ENCODE data around the gene CANX. TPM values are rescaled to one million over a fixed set of nuclear protein-coding genes. Genes with fewer than 3 reads are reported as not detected.

The CANX gene
- polyA plus RNA-seq, 1 experiment: 817 TPM

DNA sequence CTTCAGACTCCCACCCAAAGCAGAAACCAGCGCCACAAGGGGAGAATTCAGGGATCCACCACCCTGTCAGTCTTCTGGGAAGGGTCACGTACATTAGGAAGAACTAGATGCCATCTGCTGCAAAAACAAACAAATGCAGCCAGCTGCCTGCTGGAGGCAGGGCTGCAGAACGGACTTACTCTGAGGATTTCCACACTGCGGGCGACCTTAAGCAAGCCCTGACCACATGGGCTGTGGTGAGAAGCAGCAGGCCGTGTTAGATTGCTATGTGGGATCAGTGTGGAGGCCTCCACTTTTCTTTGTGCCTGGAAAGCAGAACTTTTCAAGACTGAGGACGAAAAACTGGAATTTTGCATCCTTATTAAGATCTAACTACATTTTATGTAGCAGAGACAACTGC, 81.6 kb downstream of the CANX start:
- no peak for DNase-seq (ENCODE audit: low read depth, low spot score)
- no peak overlapping the region for H3K4me3 ChIP-seq (ENCODE audit: low read depth, low read length)
- H3K27me3 ChIP-seq (ENCODE audit: control insufficient read depth, insufficient read depth, low read length): no peaks in the 10 kb centered on the region
- TF ChIP-seq, protein P1, sequence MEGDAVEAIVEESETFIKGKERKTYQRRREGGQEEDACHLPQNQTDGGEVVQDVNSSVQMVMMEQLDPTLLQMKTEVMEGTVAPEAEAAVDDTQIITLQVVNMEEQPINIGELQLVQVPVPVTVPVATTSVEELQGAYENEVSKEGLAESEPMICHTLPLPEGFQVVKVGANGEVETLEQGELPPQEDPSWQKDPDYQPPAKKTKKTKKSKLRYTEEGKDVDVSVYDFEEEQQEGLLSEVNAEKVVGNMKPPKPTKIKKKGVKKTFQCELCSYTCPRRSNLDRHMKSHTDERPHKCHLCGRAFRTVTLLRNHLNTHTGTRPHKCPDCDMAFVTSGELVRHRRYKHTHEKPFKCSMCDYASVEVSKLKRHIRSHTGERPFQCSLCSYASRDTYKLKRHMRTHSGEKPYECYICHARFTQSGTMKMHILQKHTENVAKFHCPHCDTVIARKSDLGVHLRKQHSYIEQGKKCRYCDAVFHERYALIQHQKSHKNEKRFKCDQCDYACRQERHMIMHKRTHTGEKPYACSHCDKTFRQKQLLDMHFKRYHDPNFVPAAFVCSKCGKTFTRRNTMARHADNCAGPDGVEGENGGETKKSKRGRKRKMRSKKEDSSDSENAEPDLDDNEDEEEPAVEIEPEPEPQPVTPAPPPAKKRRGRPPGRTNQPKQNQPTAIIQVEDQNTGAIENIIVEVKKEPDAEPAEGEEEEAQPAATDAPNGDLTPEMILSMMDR (IDR thresholded peaks at IDR 0.05; ENCODE audit: low read depth, low read length): no peak
- POLR2A ChIA-PET: interaction anchor here (1.5 kb wide), 1 partner anchor 48 kb away, joined by 5 read pairs; no protein-coding TSS in a partner anchor
- CTCF ChIA-PET: interaction anchor here (1.2 to 1.5 kb wide), 2 partner anchors 17 kb away, joined by 3 to 7 read pairs; no protein-coding TSS in a partner anchor
- H3K27ac ChIP-seq (ENCODE audit: low read depth, low read length): no peak overlapping the region
- no peaks in the 10 kb centered on the region for H3K9me3 ChIP-seq (ENCODE audit: control insufficient read depth, insufficient read depth, low read length)

Other genes starting within 250 kb of the CANX start
- 24.1 and 31.1 TPM in 2 replicates for gene RUFY1, start 148.4 kb upstream of the CANX start, polyA plus RNA-seq (2011; rRNA removed)
- gene HNRNPH1, start 75.3 kb upstream of the CANX start, polyA plus RNA-seq (2011; rRNA removed): 341 and 383 TPM in 2 replicates
- gene CBY3, start 17.9 kb upstream of the CANX start, polyA plus RNA-seq (2011; rRNA removed): not detected in 2 replicates
- 4.9 and 8.8 TPM in 2 replicates for gene MAML1, start 33.9 kb downstream of the CANX start, polyA plus RNA-seq (2011; rRNA removed)
- gene LTC4S, start 95.0 kb downstream of the CANX start, polyA plus RNA-seq (2011; rRNA removed): 0.40 and 0.56 TPM in 2 replicates
- 102 and 149 TPM in 2 replicates for gene MGAT4B, start 107.9 kb downstream of the CANX start, polyA plus RNA-seq (2011; rRNA removed)
- 366 and 589 TPM in 2 replicates for gene SQSTM1, start 121.9 kb downstream of the CANX start, polyA plus RNA-seq (2011; rRNA removed)
- gene MRNIP, start 159.8 kb downstream of the CANX start, polyA plus RNA-seq (2011; rRNA removed): 14.0 and 16.0 TPM in 2 replicates
- gene TBC1D9B, start 208.9 kb downstream of the CANX start, polyA plus RNA-seq (2011; rRNA removed): 41.1 and 47.9 TPM in 2 replicates